ENCODE data around the gene RXFP1.

Gene RXFP1

DNA sequence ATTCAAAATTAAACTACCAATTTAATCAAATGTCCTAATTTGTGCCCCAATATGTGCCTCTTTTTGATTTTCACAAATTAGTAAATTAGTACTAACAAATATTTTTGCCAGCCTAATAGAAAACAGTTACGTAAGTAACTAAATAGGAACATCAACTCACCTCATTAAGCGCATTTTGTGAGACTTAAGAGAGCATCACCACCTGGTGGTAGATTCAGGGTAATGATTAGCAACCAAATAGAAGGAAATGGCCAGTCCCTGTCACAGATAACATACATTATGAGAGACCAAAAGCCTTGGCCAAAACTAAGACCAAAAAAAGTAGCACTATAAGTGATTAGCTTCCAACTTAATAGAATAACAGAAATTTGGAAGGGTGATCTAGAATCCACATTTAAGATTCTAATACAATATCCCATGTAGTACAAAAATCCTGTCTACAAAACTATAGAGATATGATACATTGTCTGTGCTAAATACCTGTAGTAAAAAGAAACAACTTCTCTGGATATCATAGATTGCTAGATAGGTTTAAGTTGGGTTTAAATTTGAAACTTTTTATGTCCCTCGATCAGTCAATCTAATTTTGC lies 103.3 kb downstream of the RXFP1 start:
- TF ChIP-seq CTCF (IDR thresholded peaks at IDR 0.05; ENCODE audit: extremely low read depth, missing control alignments): peak; percentile 30
- DNase-seq (ENCODE audit: low spot score): peak; percentile 23

DNA sequence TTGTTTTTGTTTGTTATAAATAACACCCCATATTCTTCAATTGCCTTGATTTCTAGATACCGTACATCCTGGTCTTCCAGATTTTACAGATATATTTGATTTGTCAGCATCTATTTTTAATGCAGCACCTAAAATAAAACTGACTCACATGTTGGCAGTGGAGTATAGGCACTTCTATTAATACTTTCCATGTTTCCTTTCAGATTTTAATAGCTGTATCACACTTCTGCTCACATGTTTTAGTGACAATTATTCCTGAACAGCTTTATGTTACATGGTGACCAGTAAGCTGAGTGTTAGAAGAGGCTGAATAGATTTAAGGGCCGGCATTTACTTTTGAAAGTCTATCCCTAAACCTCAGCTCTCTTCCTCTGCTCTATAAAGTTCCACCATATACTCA lies 103.9 kb downstream of the RXFP1 start:
- DNase-seq (ENCODE audit: low spot score): no peak

DNA sequence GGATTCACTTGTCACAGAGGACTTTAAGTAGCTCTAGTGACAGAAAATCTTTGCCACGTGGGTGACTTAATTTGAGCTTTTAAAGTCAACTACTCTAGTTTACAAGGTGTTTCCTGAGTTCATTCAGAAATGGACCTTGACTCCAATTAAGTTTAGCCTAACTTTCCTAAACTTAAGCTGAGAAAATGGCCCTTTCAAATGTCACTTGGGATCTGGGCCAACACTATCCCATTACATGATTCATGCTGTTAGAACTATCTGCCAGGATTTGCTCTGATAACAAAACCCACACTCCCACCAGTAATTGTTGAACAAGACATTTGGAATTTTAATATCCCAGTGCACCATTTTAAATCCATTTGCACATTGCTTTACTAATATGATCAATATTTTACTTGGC lies 109.2 kb downstream of the RXFP1 start:
- no peak for DNase-seq (ENCODE audit: low spot score)

More for the DNA sequence above, 103.9 kb downstream of the RXFP1 start:
- no peak for TF ChIP-seq CTCF (IDR thresholded peaks at IDR 0.05; ENCODE audit: extremely low read depth, missing control alignments)

DNA sequence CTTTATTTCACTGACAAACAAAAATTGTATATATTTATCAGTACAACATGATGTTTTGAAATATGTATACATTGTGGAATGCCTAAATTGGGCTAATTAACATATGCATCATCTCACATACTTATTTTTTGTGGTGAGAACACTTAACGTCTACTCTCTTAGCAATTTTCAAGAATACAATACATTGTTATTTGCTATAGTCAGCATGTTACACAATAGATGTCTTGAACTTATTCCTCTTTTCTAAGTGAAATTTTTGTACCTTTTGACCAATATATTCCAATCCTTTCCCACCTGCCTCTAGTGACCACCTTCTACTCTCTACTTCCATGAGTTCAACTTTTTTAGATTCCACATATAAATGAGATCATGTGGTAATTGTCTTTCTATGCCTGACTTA lies 114.9 kb downstream of the RXFP1 start:
- no peak for TF ChIP-seq CTCF (IDR thresholded peaks at IDR 0.05; ENCODE audit: extremely low read depth, missing control alignments)
- no peak for DNase-seq (ENCODE audit: low spot score)

More for the DNA sequence above, 109.2 kb downstream of the RXFP1 start:
- no peak for TF ChIP-seq CTCF (IDR thresholded peaks at IDR 0.05; ENCODE audit: extremely low read depth, missing control alignments)

GRCh38 chr4:158644356-158644755 lies 122.7 kb downstream of the RXFP1 start:
- DNase-seq (ENCODE audit: low spot score): no peak
- no peak for TF ChIP-seq CTCF (IDR thresholded peaks at IDR 0.05; ENCODE audit: extremely low read depth, missing control alignments)

DNA sequence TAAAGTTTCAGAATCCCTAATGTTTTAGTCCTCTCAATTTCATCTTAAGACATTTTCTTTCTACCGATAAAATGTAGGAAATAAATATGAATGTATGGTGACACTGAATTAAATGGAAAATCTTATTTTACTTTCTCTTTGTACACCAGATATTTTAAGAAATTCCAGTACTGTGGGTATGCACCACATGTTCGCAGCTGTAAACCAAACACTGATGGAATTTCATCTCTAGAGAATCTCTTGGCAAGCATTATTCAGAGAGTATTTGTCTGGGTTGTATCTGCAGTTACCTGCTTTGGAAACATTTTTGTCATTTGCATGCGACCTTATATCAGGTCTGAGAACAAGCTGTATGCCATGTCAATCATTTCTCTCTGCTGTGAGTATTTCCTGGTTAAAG lies 123.1 kb downstream of the RXFP1 start:
- no peak for TF ChIP-seq CTCF (IDR thresholded peaks at IDR 0.05; ENCODE audit: extremely low read depth, missing control alignments)
- DNase-seq (ENCODE audit: low spot score): no peak

DNA sequence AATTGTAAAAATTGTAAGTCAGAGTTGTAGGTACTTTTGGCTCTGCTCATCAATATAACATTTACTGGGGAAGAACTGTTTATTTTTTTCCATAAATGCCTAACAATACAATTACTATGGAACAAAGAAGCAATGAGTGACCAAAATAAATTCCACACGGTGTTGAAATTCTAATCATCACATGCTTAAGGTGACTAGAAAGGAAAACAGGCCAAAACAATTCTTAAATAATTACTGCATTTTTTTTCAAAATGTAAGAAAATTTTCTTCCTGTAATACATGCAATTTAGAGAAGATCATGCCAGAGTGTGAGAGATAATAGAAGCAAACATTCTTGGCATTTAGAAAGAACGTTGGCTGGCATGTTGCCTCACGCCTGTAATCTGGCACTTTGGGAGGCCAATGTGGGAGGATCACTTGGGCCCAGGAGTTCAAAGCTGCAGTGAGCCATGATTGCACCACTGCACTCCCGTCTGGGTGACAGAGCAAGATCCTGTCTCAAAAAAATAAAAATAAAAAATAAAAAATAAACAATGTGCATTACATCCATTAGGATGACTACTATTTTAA lies 127.5 kb downstream of the RXFP1 start:
- TF ChIP-seq CTCF (IDR thresholded peaks at IDR 0.05; ENCODE audit: extremely low read depth, missing control alignments): no peak
- no peak for DNase-seq (ENCODE audit: low spot score)
